Fibroblast of pulmonary artery (primary cell): Measurements from ENCODE around the gene MEIKIN.
"Not testable (repeated sequence)": the region's sequence is repeated elsewhere in the genome, so short reads cannot be mapped to it uniquely, and the experiment has no call there.

Experiments used
- DNase-seq: peaks from one replicate; pipeline ENCODE4 v3.0.0-alpha.2; 2010; ENCODE audit warnings: low read depth
- H3K4me3 ChIP-seq: replicated peaks from 2 replicates; pipeline ENCODE4 v1.5.1; 2011; ENCODE audit warnings: low read depth, mild to moderate bottlenecking, control low read depth, low read length, moderate library complexity
- CTCF ChIP-seq: IDR thresholded peaks from 2 replicates; pipeline ENCODE4 v1.5.1; 2011; ENCODE audit warnings: mild to moderate bottlenecking, control low read depth, low read length, inconsistent platforms; ENCODE audit errors: missing control alignments

MEIKIN gene

GRCh38 chr5:131854134-131854533 lies 91.3 kb downstream of the MEIKIN start:
- no peak for TF ChIP-seq CTCF
- peak; percentile 23 for DNase-seq
- no peak overlapping the region for H3K4me3 ChIP-seq

- H3K4me3 ChIP-seq: no peak overlapping the region
- no peak for DNase-seq
- no peak for TF ChIP-seq CTCF
Observed at GRCh38 chr5:131848662-131849061, 96.8 kb downstream of the MEIKIN start.

- no peak for DNase-seq
- TF ChIP-seq CTCF: no peak
- no peak overlapping the region for H3K4me3 ChIP-seq
Observed at GRCh38 chr5:131846536-131846935, 98.9 kb downstream of the MEIKIN start.

GRCh38 chr5:131845828-131846227 lies 99.6 kb downstream of the MEIKIN start:
- no peak overlapping the region for H3K4me3 ChIP-seq
- DNase-seq: no peak
- no peak for TF ChIP-seq CTCF

- not testable (repeated sequence) for H3K4me3 ChIP-seq, DNase-seq
Observed at GRCh38 chr5:131842971-131843370, 102.5 kb downstream of the MEIKIN start.

- not testable (repeated sequence) for DNase-seq, H3K4me3 ChIP-seq
Observed at GRCh38 chr5:131832702-131833101, 112.8 kb downstream of the MEIKIN start.

- no peak overlapping the region for H3K4me3 ChIP-seq
- TF ChIP-seq CTCF: no peak
- DNase-seq: no peak
Observed at GRCh38 chr5:131825404-131826013, 120.0 kb downstream of the MEIKIN start.

GRCh38 chr5:131824631-131825030 lies 120.8 kb downstream of the MEIKIN start:
- H3K4me3 ChIP-seq: no peak overlapping the region
- DNase-seq: no peak
- no peak for TF ChIP-seq CTCF
